Measurements from ENCODE around the gene ABCC8. TPM values are rescaled to one million over a fixed set of nuclear protein-coding genes. Genes with fewer than 3 reads are reported as not detected.

Gene ABCC8
- polyA plus RNA-seq, 2 of the 4 experiments (the other 2 are of a cell fraction): 1.1 to 2.0 TPM

- TF ChIP-seq POLR2AphosphoS2 (conservative IDR thresholded peaks at IDR 0.05; ENCODE audit: low read length): no peak
- TF ChIP-seq ZNF302 (CRISPR knock-in tag; IDR thresholded peaks at IDR 0.05): no peak
- no peak for TF ChIP-seq CBX2 (IDR thresholded peaks at IDR 0.05; ENCODE audit: borderline replicate concordance, low read depth)
- TF ChIP-seq USF2 (IDR thresholded peaks at IDR 0.05): no peak
- no peak for TF ChIP-seq EP300 (IDR thresholded peaks at IDR 0.05)
- no peak for TF ChIP-seq PHF8 (IDR thresholded peaks at IDR 0.05; ENCODE audit: borderline replicate concordance, low read depth)
- TF ChIP-seq ZSCAN20 (CRISPR knock-in tag; IDR thresholded peaks at IDR 0.05): no peak
Observed at GRCh38 chr11:17506942-17507341, 30.3 kb upstream of the ABCC8 start (continued).

- no peak for FAIRE-seq
- Histone ChIP-seq H3K4me3 (no peak overlapping the region), H3K9me3 (no peaks in the 10 kb centered on the region), H3K4me1 (peaks cover 7% of the 10 kb centered on the region; the same call in 2 of the 3 replicates), H3K27ac (no peak overlapping the region), H3K4me2 (no peak overlapping the region)
- TF ChIP-seq RARB (CRISPR knock-in tag; IDR thresholded peaks at IDR 0.05): no peak
- no peak for TF ChIP-seq ZC3H11A (IDR thresholded peaks at IDR 0.05)
- TF ChIP-seq USF2 (IDR thresholded peaks at IDR 0.05): no peak
- TF ChIP-seq BCL3 (IDR thresholded peaks at IDR 0.05): no peak
- no peak for TF ChIP-seq MAZ (IDR thresholded peaks at IDR 0.05; ENCODE audit: borderline replicate concordance, low read depth, low read length)
- CTCF ChIA-PET: interaction anchor here (0.6 to 45.8 kb wide), 11 partner anchors 12 to 1053 kb away, joined by 3 to 1119 read pairs (median 28); partner anchors contain the start of genes KCNJ11 and USH1C
- WGBS (ENCODE audit: missing lambda C conversion rate): 75% methylated on average over 6 of the region's 6 CpGs
- POLR2A ChIA-PET: no interaction called here
- no peak for DNase-seq (ENCODE audit: low read depth in 1 of 2, low spot score in 1 of 2)
- ATAC-seq: no peak
Observed at GRCh38 chr11:17506314-17506713, 29.7 kb upstream of the ABCC8 start.

- CTCF ChIA-PET: interaction anchor here (0.6 to 45.8 kb wide), 34 partner anchors 11 to 478 kb away, joined by 3 to 1119 read pairs (median 6); partner anchors contain the start of genes ABCC8, KCNJ11 and USH1C
- POLR2A ChIA-PET: no interaction called here
- Histone ChIP-seq H3K4me1 (peaks cover 7% of the 10 kb centered on the region; the same call in 2 of the 3 replicates), H3K4me3 (no peak overlapping the region), H3K4me2 (no peak overlapping the region), H3K27ac (no peak overlapping the region), H3K9me3 (no peaks in the 10 kb centered on the region)
- no peak for FAIRE-seq
- DNase-seq (ENCODE audit: low read depth in 1 of 2, low spot score in 1 of 2): no peak
- ATAC-seq: no peak
- WGBS (ENCODE audit: missing lambda C conversion rate): 72% methylated on average over 4 of the region's 4 CpGs
- TF ChIP-seq CHD2 (IDR thresholded peaks at IDR 0.05; ENCODE audit: low read length, partially characterized antibody): no peak
- no peak for TF ChIP-seq POLR2A (IDR thresholded peaks at IDR 0.05; ENCODE audit: low read length)
- no peak for TF ChIP-seq HDAC2 (IDR thresholded peaks at IDR 0.05)
- no peak for TF ChIP-seq MAX (IDR thresholded peaks at IDR 0.05)
- TF ChIP-seq CTCF (IDR thresholded peaks at IDR 0.05): no peak
- TF ChIP-seq JUNB (IDR thresholded peaks at IDR 0.05): no peak
- TF ChIP-seq ZFP36 (IDR thresholded peaks at IDR 0.05; ENCODE audit: borderline replicate concordance, partially characterized antibody): no peak
- TF ChIP-seq ATOH8 (CRISPR knock-in tag; IDR thresholded peaks at IDR 0.05; ENCODE audit: low read depth): no peak
- no peak for TF ChIP-seq RNF2 (IDR thresholded peaks at IDR 0.05; ENCODE audit: borderline replicate concordance, low read depth)
Observed at GRCh38 chr11:17505146-17505545, 28.5 kb upstream of the ABCC8 start.

Measured in A549 (cell line).